ENCODE measurements around the gene BTD. TPM values are rescaled to one million over a fixed set of nuclear protein-coding genes. Genes with fewer than 3 reads are reported as not detected.

BTD gene
- total and polyA plus RNA-seq, 10 of the 15 experiments (the other 5 are each of a cell fraction or from before 2014, with no cell fraction given) = 3.4 to 10.3 (median 5.0) TPM

- Histone ChIP-seq H3K9me3 (replicated peaks; ENCODE audit: control insufficient read depth, insufficient read depth, low read length) (peaks cover 13% of the 10 kb centered on the region), H3K4me2 (ENCODE audit: control insufficient read depth, insufficient read depth) (no peak overlapping the region), H3K4me1 (ENCODE audit: control insufficient read depth, insufficient read depth, low read length) (no peaks in the 10 kb centered on the region), H4K20me1 (ENCODE audit: control insufficient read depth, insufficient read depth) (no peaks in the 10 kb centered on the region), H2AFZ (ENCODE audit: control insufficient read depth, low read depth, low read length) (no peak overlapping the region), H3K27me3 (replicated peaks in 1 of 2; ENCODE audit: control insufficient read depth in 2 of 2, insufficient read depth in 2 of 2, low read length in 1 of 2) (no peaks in the 10 kb centered on the region), H3K36me3 (ENCODE audit: control insufficient read depth in 2 of 2, insufficient read depth in 2 of 2, low read length in 1 of 2) (no peaks in the 10 kb centered on the region), H3K9ac (ENCODE audit: control insufficient read depth, insufficient read depth, low read length) (no peak overlapping the region), H3K27ac (ENCODE audit: control insufficient read depth, insufficient read depth) (no peak overlapping the region), H3K4me3 (no peak overlapping the region), H3K79me2 (ENCODE audit: control insufficient read depth, insufficient read depth, low read length) (no peaks in the 10 kb centered on the region)
- ATAC-seq (no peak), DNase-seq (ENCODE audit: low read depth, low spot score) (no peak), FAIRE-seq (no peak)
- intact Hi-C loops (cut with micrococcal nuclease; ENCODE audit: unreplicated experiment) = no loop called here
- ChIA-PET POLR2A (interaction anchor here (0.7 kb wide), 2 partner anchors 74 to 486 kb away, joined by 7 to 8 read pairs; no protein-coding TSS in a partner anchor), RAD21 (ENCODE audit: unreplicated experiment) (no interaction called here), CTCF (interaction anchor here (1.2 kb wide), 1 partner anchor 29 kb away, joined by 3 read pairs; no protein-coding TSS in a partner anchor), SMC1A (ENCODE audit: uncharacterized antibody, unreplicated experiment) (interaction anchor here (1.2 kb wide), 1 partner anchor 23 kb away, joined by 3 read pairs; no protein-coding TSS in a partner anchor)
- no TSS peak for BruUV-seq (replicated peaks)
- TF ChIP-seq ZBTB33 (IDR thresholded peaks at IDR 0.05) (no peak), POU2F2 (IDR thresholded peaks at IDR 0.05; ENCODE audit: borderline replicate concordance, low read depth, low read length) (no peak), SREBF1 (IDR thresholded peaks at IDR 0.05; ENCODE audit: low read length) (no peak), IRF4 (IDR thresholded peaks at IDR 0.05; ENCODE audit: low read depth, low read length) (no peak), WRNIP1 (IDR thresholded peaks at IDR 0.05; ENCODE audit: borderline replicate concordance, low read depth, low read length) (no peak), NFYA (IDR thresholded peaks at IDR 0.05; ENCODE audit: borderline replicate concordance, low read depth, low read length) (no peak), CBFB (IDR thresholded peaks at IDR 0.05; ENCODE audit: low read depth) (no peak)
- in situ Hi-C loops (cut with MboI) = no loop called here
- 68% methylated on average over 7 of the region's 7 CpGs for WGBS (ENCODE audit: insufficient coverage, insufficient replicate concordance, low lambda C conversion rate, missing lambda C conversion rate)
Measured at GRCh38 chr3:15660055-15660935, 58.8 kb downstream of the BTD start.
